Stimulated activated memory B cell treated with anti-CD40 and anti-IgM and Interleukin-4, amounts not matched to agents 10 μg/mL and 1 μg/mL and 100 μg/mL, for 72 hours (primary cell): ENCODE data around the gene GFOD2.

Experiments used
- ATAC-seq: fragments of 150-1000 bp; cut with Tn5 transposase; 2 replicates; pipeline ENCODE4 v1.10.0; 2021
- H3K27ac Mint-ChIP-seq: one replicate; pipeline ENCODE4 v1.8.0; 2022; ENCODE audit warnings: mild to moderate bottlenecking, mixed read lengths
- H3K27me3 Mint-ChIP-seq: one replicate; pipeline ENCODE4 v1.8.0; 2022; ENCODE audit warnings: mixed read lengths
- H3K36me3 Mint-ChIP-seq: one replicate; pipeline ENCODE4 v1.8.0; 2022; ENCODE audit warnings: mixed read lengths
- H3K4me1 Mint-ChIP-seq: one replicate; pipeline ENCODE4 v1.8.0; 2022; ENCODE audit warnings: mixed read lengths
- H3K4me3 Mint-ChIP-seq: one replicate; pipeline ENCODE4 v1.8.0; 2022; ENCODE audit warnings: mild to moderate bottlenecking, moderate library complexity, mixed read lengths
- H3K9me3 Mint-ChIP-seq: one replicate; pipeline ENCODE4 v1.8.0; 2022; ENCODE audit warnings: mixed read lengths

GFOD2 gene

GRCh38 chr16:67663877-67664222 lies 55.3 kb downstream of the GFOD2 start:
- no peak overlapping the region for H3K27ac Mint-ChIP-seq
- no peaks in the 10 kb centered on the region for H3K27me3 Mint-ChIP-seq
- H3K4me3 Mint-ChIP-seq = no peak overlapping the region
- peaks cover 16% of the 10 kb centered on the region for H3K36me3 Mint-ChIP-seq
- H3K4me1 Mint-ChIP-seq = peaks cover 59% of the 10 kb centered on the region
- H3K9me3 Mint-ChIP-seq = no peaks in the 10 kb centered on the region
- no peak for ATAC-seq

- Mint-ChIP-seq H3K36me3 (peaks cover 16% of the 10 kb centered on the region), H3K27me3 (no peaks in the 10 kb centered on the region), H3K27ac (no peak overlapping the region), H3K4me1 (peaks cover 59% of the 10 kb centered on the region), H3K4me3 (no peak overlapping the region), H3K9me3 (no peaks in the 10 kb centered on the region)
- no peak for ATAC-seq
These were observed 55.8 kb downstream of the GFOD2 start for GRCh38 chr16:67663151-67663876.

- no peak for ATAC-seq
- Mint-ChIP-seq H3K27me3 (no peaks in the 10 kb centered on the region), H3K4me3 (no peak overlapping the region), H3K9me3 (no peaks in the 10 kb centered on the region), H3K36me3 (peaks cover 16% of the 10 kb centered on the region), H3K27ac (no peak overlapping the region), H3K4me1 (peaks cover 59% of the 10 kb centered on the region)
These were observed 56.5 kb downstream of the GFOD2 start for GRCh38 chr16:67662653-67663010.

- ATAC-seq = no peak
- Mint-ChIP-seq H3K36me3 (peaks cover 16% of the 10 kb centered on the region), H3K4me3 (peak overlapping the region; percentile 85), H3K27ac (peak overlapping the region; percentile 90), H3K9me3 (no peaks in the 10 kb centered on the region), H3K4me1 (peaks cover 55% of the 10 kb centered on the region), H3K27me3 (no peaks in the 10 kb centered on the region)
These were observed 57.0 kb downstream of the GFOD2 start for GRCh38 chr16:67661886-67662652.

- H3K36me3 Mint-ChIP-seq = peaks cover 16% of the 10 kb centered on the region
- peak overlapping the region; percentile 85 for H3K4me3 Mint-ChIP-seq
- no peak for ATAC-seq
- peak overlapping the region; percentile 90 for H3K27ac Mint-ChIP-seq
- H3K27me3 Mint-ChIP-seq = no peaks in the 10 kb centered on the region
- peaks cover 46% of the 10 kb centered on the region for H3K4me1 Mint-ChIP-seq
- no peaks in the 10 kb centered on the region for H3K9me3 Mint-ChIP-seq
These were observed 57.9 kb downstream of the GFOD2 start for GRCh38 chr16:67661101-67661761.

- Mint-ChIP-seq H3K4me1 (peaks cover 47% of the 10 kb centered on the region), H3K36me3 (peaks cover 19% of the 10 kb centered on the region), H3K9me3 (no peaks in the 10 kb centered on the region), H3K27me3 (no peaks in the 10 kb centered on the region), H3K27ac (peak within 1 kb of the TSS; percentile 90), H3K4me3 (peak within 1 kb of the TSS; percentile 85)
- peak; percentile 93 for ATAC-seq
These were observed 58.5 kb downstream of the GFOD2 start, which contains the start of gene PARD6A for GRCh38 chr16:67660564-67661028. Gene PARD6A, plus strand, starts transcription at chr16:67660960. Its CDS starts 79 bp downstream, at chr16:67661039.

- ATAC-seq = peak; percentile 82
- H3K9me3 Mint-ChIP-seq = no peaks in the 10 kb centered on the region
- H3K4me1 Mint-ChIP-seq = peaks cover 50% of the 10 kb centered on the region
- peak within 1 kb of the TSS; percentile 90 for H3K27ac Mint-ChIP-seq
- peaks cover 21% of the 10 kb centered on the region for H3K36me3 Mint-ChIP-seq
- H3K27me3 Mint-ChIP-seq = no peaks in the 10 kb centered on the region
- peak within 1 kb of the TSS; percentile 85 for H3K4me3 Mint-ChIP-seq
These were observed 59.2 kb downstream of the GFOD2 start, which contains the start of gene ACD for GRCh38 chr16:67659675-67660563. Gene ACD, minus strand, starts transcription at chr16:67660260. Its CDS starts 40 bp downstream, at chr16:67660220.

- ATAC-seq = no peak
- H3K36me3 Mint-ChIP-seq = peaks cover 19% of the 10 kb centered on the region
- H3K27me3 Mint-ChIP-seq = no peaks in the 10 kb centered on the region
- H3K27ac Mint-ChIP-seq = peak overlapping the region; percentile 90
- peaks cover 42% of the 10 kb centered on the region for H3K4me1 Mint-ChIP-seq
- peak overlapping the region; percentile 85 for H3K4me3 Mint-ChIP-seq
- no peaks in the 10 kb centered on the region for H3K9me3 Mint-ChIP-seq
These were observed 60.1 kb downstream of the GFOD2 start for GRCh38 chr16:67658849-67659674.

- Mint-ChIP-seq H3K4me3 (no peak overlapping the region), H3K9me3 (no peaks in the 10 kb centered on the region), H3K27me3 (no peaks in the 10 kb centered on the region), H3K4me1 (peaks cover 39% of the 10 kb centered on the region), H3K36me3 (peaks cover 17% of the 10 kb centered on the region), H3K27ac (peak overlapping the region; percentile 12)
- no peak for ATAC-seq
These were observed 61.2 kb downstream of the GFOD2 start for GRCh38 chr16:67657751-67658518.

- ATAC-seq = no peak
- no peak overlapping the region for H3K4me3 Mint-ChIP-seq
These were observed 62.0 kb downstream of the GFOD2 start for GRCh38 chr16:67657017-67657608.

GRCh38 chr16:67656344-67657016 lies 62.6 kb downstream of the GFOD2 start:
- no peak for ATAC-seq
- Mint-ChIP-seq H3K27me3 (no peaks in the 10 kb centered on the region), H3K9me3 (no peaks in the 10 kb centered on the region), H3K36me3 (peaks cover 26% of the 10 kb centered on the region), H3K27ac (no peak overlapping the region), H3K4me3 (no peak overlapping the region), H3K4me1 (peaks cover 35% of the 10 kb centered on the region)

More at GRCh38 chr16:67657017-67657608, 62.0 kb downstream of the GFOD2 start:
- peaks cover 20% of the 10 kb centered on the region for H3K36me3 Mint-ChIP-seq
- H3K27me3 Mint-ChIP-seq = no peaks in the 10 kb centered on the region
- no peaks in the 10 kb centered on the region for H3K9me3 Mint-ChIP-seq
- H3K4me1 Mint-ChIP-seq = peaks cover 39% of the 10 kb centered on the region
- H3K27ac Mint-ChIP-seq = peak overlapping the region; percentile 12

- Mint-ChIP-seq H3K9me3 (no peaks in the 10 kb centered on the region), H3K27ac (no peak overlapping the region), H3K4me1 (peaks cover 33% of the 10 kb centered on the region), H3K27me3 (no peaks in the 10 kb centered on the region), H3K4me3 (no peak overlapping the region), H3K36me3 (peaks cover 36% of the 10 kb centered on the region)
- ATAC-seq = no peak
These were observed 63.8 kb downstream of the GFOD2 start for GRCh38 chr16:67655363-67655762.
